ENCODE data around the gene DEDD.

DEDD gene

GRCh38 chr1:161089251-161089924 is 43.1 kb downstream of the DEDD start, which contains the start of gene NECTIN4:
Gene NECTIN4, minus strand, starts transcription at chr1:161089558. Its CDS starts 262 bp downstream, at chr1:161089296.
- TF ChIP-seq CTCF (IDR thresholded peaks at IDR 0.05; ENCODE audit: borderline replicate concordance, insufficient read depth, low read depth, low read length): no peak
- H3K4me3 ChIP-seq (ENCODE audit: low read depth, low read length): no peak within 1 kb of the TSS

GRCh38 chr1:161088587-161089110 is 43.8 kb downstream of the DEDD start:
- TF ChIP-seq CTCF (IDR thresholded peaks at IDR 0.05; ENCODE audit: borderline replicate concordance, insufficient read depth, low read depth, low read length): no peak
- no peak overlapping the region for H3K4me3 ChIP-seq (ENCODE audit: low read depth, low read length)

GRCh38 chr1:161086457-161086856 is 46.0 kb downstream of the DEDD start:
- no peak for TF ChIP-seq CTCF (IDR thresholded peaks at IDR 0.05; ENCODE audit: borderline replicate concordance, insufficient read depth, low read depth, low read length)
- H3K4me3 ChIP-seq (ENCODE audit: low read depth, low read length): no peak overlapping the region

GRCh38 chr1:161085165-161085564 is 47.3 kb downstream of the DEDD start:
- H3K4me3 ChIP-seq (ENCODE audit: low read depth, low read length): no peak overlapping the region
- no peak for TF ChIP-seq CTCF (IDR thresholded peaks at IDR 0.05; ENCODE audit: borderline replicate concordance, insufficient read depth, low read depth, low read length)

GRCh38 chr1:161084597-161084988 is 47.9 kb downstream of the DEDD start:
- H3K4me3 ChIP-seq (ENCODE audit: low read depth, low read length): no peak overlapping the region
- no peak for TF ChIP-seq CTCF (IDR thresholded peaks at IDR 0.05; ENCODE audit: borderline replicate concordance, insufficient read depth, low read depth, low read length)

GRCh38 chr1:161083748-161084596 is 48.5 kb downstream of the DEDD start:
- H3K4me3 ChIP-seq (ENCODE audit: low read depth, low read length): no peak overlapping the region
- no peak for TF ChIP-seq CTCF (IDR thresholded peaks at IDR 0.05; ENCODE audit: borderline replicate concordance, insufficient read depth, low read depth, low read length)

All from GM12875 (cell line).